ENCODE results near the gene CXCR3.

CXCR3 gene

GRCh38 chrX:71661919-71662318 lies 43.6 kb upstream of the CXCR3 start:
- DNase-seq (ENCODE audit: low spot score), result no peak
- in situ Hi-C loops (cut with MboI; ENCODE audit: low pct_unique_long_range_greater_than_20kb, low sequenced_read_pairs, unreplicated experiment), result no loop called here
- no peak for TF ChIP-seq CTCF (IDR thresholded peaks at IDR 0.05; ENCODE audit: extremely low read depth, insufficient read depth, missing control alignments)

- in situ Hi-C loops (cut with MboI; ENCODE audit: low pct_unique_long_range_greater_than_20kb, low sequenced_read_pairs, unreplicated experiment), result no loop called here
- no peak for TF ChIP-seq CTCF (IDR thresholded peaks at IDR 0.05; ENCODE audit: extremely low read depth, insufficient read depth, missing control alignments)
- no peak for DNase-seq (ENCODE audit: low spot score)
These were observed 42.5 kb upstream of the CXCR3 start for GRCh38 chrX:71660562-71661416.

- in situ Hi-C loops (cut with MboI; ENCODE audit: low pct_unique_long_range_greater_than_20kb, low sequenced_read_pairs, unreplicated experiment), result no loop called here
- no peak for TF ChIP-seq CTCF (IDR thresholded peaks at IDR 0.05; ENCODE audit: extremely low read depth, insufficient read depth, missing control alignments)
- no peak for DNase-seq (ENCODE audit: low spot score)
These were observed 41.6 kb upstream of the CXCR3 start for GRCh38 chrX:71659959-71660358.

GRCh38 chrX:71659342-71659741 lies 41.0 kb upstream of the CXCR3 start:
- no peak for TF ChIP-seq CTCF (IDR thresholded peaks at IDR 0.05; ENCODE audit: extremely low read depth, insufficient read depth, missing control alignments)
- in situ Hi-C loops (cut with MboI; ENCODE audit: low pct_unique_long_range_greater_than_20kb, low sequenced_read_pairs, unreplicated experiment), result no loop called here
- no peak for DNase-seq (ENCODE audit: low spot score)

- in situ Hi-C loops (cut with MboI; ENCODE audit: low pct_unique_long_range_greater_than_20kb, low sequenced_read_pairs, unreplicated experiment), result no loop called here
- DNase-seq (ENCODE audit: low spot score), result no peak
- no peak for TF ChIP-seq CTCF (IDR thresholded peaks at IDR 0.05; ENCODE audit: extremely low read depth, insufficient read depth, missing control alignments)
These were observed 39.0 kb upstream of the CXCR3 start for GRCh38 chrX:71657267-71657666.

- DNase-seq (ENCODE audit: low spot score), result no peak
- in situ Hi-C loops (cut with MboI; ENCODE audit: low pct_unique_long_range_greater_than_20kb, low sequenced_read_pairs, unreplicated experiment), result no loop called here
- no peak for TF ChIP-seq CTCF (IDR thresholded peaks at IDR 0.05; ENCODE audit: extremely low read depth, insufficient read depth, missing control alignments)
These were observed 35.0 kb upstream of the CXCR3 start for GRCh38 chrX:71653344-71653743.
